Ovary (tissue), 9 donors: ENCODE results near the gene ADAMTSL5. TPM values are rescaled to one million over a fixed set of nuclear protein-coding genes. Genes with fewer than 3 reads are reported as not detected.

Experiments used
- DNase-seq, 5 donors: peaks; one replicate each; pipeline ENCODE4 v3.0.0-alpha.2; 2019 to 2020
- H3K27ac ChIP-seq, 2 donors: fragments of 200-600 bp; one replicate each; pipeline versions ENCODE4 v1.5.1 to v1.8.0; 2019 to 2022
- H3K27me3 ChIP-seq: fragments of 200-600 bp; one replicate; pipeline ENCODE4 v1.8.0; 2022
- H3K36me3 ChIP-seq: fragments of 200-600 bp; sonication (generic); one replicate; pipeline ENCODE4 v1.5.1; 2019
- H3K4me1 ChIP-seq: one replicate; pipeline ENCODE4 v1.8.1; 2013; ENCODE audit warnings: mild to moderate bottlenecking, moderate library complexity; ENCODE audit not compliant: insufficient read depth
- H3K4me3 ChIP-seq: fragments of 200-600 bp; sonication (generic); one replicate; pipeline ENCODE4 v1.5.1; 2017
- H3K9me3 ChIP-seq, 2 donors: fragments of 200-600 bp in 1 of 2; sonication (generic) in 1 of 2; one replicate each; pipeline versions ENCODE4 v1.5.1 to v1.8.1; 2013 to 2019; ENCODE audit warnings: mild to moderate bottlenecking in 1 of 2, moderate library complexity in 1 of 2
- EP300 ChIP-seq: sonication (generic); formaldehyde crosslinking; IDR thresholded peaks from one replicate; pipeline ENCODE4 v1.6.1; 2017; ENCODE audit warnings: antibody characterized with exemption
- POLR2A ChIP-seq: fragments of 450-650 bp; IDR thresholded peaks from one replicate; pipeline ENCODE4 v1.6.1; 2017; ENCODE audit warnings: antibody characterized with exemption, mild to moderate bottlenecking, moderate library complexity
- WGBS, 3 donors: extraction: QIAGEN DNeasy Blood & Tissue Kit in 1 of 3; methylation state at CpG; one replicate each; pipeline versions ENCODE4 v1.1.5 to v1.1.7; 2013 to 2017; 5-methylcytosine and 5-hydroxymethylcytosine counted together
- intact Hi-C, 4 donors: fragments of 100-400 bp; cut with DNase I; formaldehyde crosslinking; loops; one replicate each; pipeline versions ENCODE4 v1.11.0 to v1.15.1; 2022 to 2023
- polyA plus RNA-seq, 2 donors: library from polyadenylated mRNA; stranded (reverse); fragments of 200-250 nt in 1 of 2; fragments of 350-450 nt in 1 of 2; fragmentation: Illumina TruSeq in 1 of 2; extraction: RNeasy Lipid Tissue Mini Kit (QIAGEN cat#74804) in 1 of 2; gene quantifications; one replicate each; pipeline ENCODE4 v1.2.3, GENCODE V29; 2013 to 2014
- total RNA-seq, 7 donors: library from RNA; depleted of rRNA in 2 of 7; stranded (reverse); fragments of >200 nt in 2 of 7; fragmentation: NEBNext Ultra II Directional in 3 of 7; extraction: Animal tissue kit (Norgen Biotek cat#: 25700) in 3 of 7; gene quantifications; one replicate each; pipeline versions ENCODE4 v1.1.0 to v1.2.4, GENCODE V29; 2016 to 2023
- TF ChIP-seq, protein P1 (sequence below), 3 donors: fragments of 450-650 bp in 2 of 3; fragments of 200-600 bp in 1 of 3; IDR thresholded peaks; one replicate each; pipeline versions ENCODE4 v1.5.1 to v1.8.0; 2016 to 2022; ENCODE audit warnings: antibody characterized with exemption in 3 of 3, mild to moderate bottlenecking in 1 of 3
- donor health status: DM: no; HTN: no; CAD: no; lungs with moderate emphysema.
- donor health status: DM: no; HTN: no; CAD: no.
- donor health status: Bipolar disorder and iron deficiency.
- donor health status: DM: yes; HTN: yes; CAD: no.
- donor health status: DM: no; HTN: no; CAD: no.
- donor health status: DM: yes; HTN: yes; CAD: no.

Gene ADAMTSL5
- total and polyA plus RNA-seq, 9 donors, result 0.19 to 7.5 (median 2.0) TPM; not detected in 1

DNA sequence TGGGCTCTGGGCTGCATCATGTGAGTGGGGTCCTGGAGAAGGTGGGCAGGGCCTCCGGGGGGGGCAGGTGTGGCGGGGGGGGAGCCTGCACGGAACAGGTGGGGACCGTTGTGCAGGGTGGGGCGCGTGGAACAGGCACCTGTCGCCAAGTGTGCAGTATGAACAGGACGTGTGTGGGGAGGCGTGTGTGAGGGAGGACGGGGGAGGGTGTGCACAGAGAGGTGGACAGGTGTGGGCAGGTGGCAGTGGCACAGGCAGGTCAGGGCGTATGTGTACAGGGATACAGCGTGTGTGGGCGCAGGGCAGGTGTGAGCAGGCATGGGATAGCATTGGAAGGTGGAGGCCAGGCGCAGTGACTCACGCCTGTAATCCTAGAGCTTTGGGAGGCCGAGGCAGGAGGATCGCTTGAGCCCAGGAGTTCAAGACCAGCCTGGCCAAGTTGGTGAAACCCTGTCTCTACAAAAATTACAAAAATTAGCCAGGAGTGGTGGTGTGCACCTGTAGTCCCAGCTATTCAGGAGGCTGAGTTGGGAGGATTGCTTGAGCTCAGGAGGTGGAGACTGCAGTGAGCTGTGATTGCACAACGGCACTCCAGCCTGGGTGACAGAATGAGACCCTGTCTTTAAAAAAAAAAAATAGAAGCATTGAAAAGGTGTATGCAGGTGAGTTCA, 14.3 kb upstream of the ADAMTSL5 start:
- no peak overlapping the region for H3K4me3 ChIP-seq
- TF ChIP-seq POLR2A, result no peak
- TF ChIP-seq, protein P1, sequence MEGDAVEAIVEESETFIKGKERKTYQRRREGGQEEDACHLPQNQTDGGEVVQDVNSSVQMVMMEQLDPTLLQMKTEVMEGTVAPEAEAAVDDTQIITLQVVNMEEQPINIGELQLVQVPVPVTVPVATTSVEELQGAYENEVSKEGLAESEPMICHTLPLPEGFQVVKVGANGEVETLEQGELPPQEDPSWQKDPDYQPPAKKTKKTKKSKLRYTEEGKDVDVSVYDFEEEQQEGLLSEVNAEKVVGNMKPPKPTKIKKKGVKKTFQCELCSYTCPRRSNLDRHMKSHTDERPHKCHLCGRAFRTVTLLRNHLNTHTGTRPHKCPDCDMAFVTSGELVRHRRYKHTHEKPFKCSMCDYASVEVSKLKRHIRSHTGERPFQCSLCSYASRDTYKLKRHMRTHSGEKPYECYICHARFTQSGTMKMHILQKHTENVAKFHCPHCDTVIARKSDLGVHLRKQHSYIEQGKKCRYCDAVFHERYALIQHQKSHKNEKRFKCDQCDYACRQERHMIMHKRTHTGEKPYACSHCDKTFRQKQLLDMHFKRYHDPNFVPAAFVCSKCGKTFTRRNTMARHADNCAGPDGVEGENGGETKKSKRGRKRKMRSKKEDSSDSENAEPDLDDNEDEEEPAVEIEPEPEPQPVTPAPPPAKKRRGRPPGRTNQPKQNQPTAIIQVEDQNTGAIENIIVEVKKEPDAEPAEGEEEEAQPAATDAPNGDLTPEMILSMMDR (IDR thresholded peaks at IDR 0.05), result no peak
- TF ChIP-seq EP300, result no peak
- H3K27me3 ChIP-seq, result no peaks in the 10 kb centered on the region
- H3K27ac ChIP-seq, result no peak overlapping the region
- H3K36me3 ChIP-seq, result no peaks in the 10 kb centered on the region
- no peaks in the 10 kb centered on the region for H3K9me3 ChIP-seq
- H3K4me1 ChIP-seq, result peaks cover 3% of the 10 kb centered on the region
- 75 to 85% (median 78%) methylated on average over 18 of the region's 18 CpGs for WGBS, 3 donors
- no peak for DNase-seq
- intact Hi-C loops, result no loop called here

DNA sequence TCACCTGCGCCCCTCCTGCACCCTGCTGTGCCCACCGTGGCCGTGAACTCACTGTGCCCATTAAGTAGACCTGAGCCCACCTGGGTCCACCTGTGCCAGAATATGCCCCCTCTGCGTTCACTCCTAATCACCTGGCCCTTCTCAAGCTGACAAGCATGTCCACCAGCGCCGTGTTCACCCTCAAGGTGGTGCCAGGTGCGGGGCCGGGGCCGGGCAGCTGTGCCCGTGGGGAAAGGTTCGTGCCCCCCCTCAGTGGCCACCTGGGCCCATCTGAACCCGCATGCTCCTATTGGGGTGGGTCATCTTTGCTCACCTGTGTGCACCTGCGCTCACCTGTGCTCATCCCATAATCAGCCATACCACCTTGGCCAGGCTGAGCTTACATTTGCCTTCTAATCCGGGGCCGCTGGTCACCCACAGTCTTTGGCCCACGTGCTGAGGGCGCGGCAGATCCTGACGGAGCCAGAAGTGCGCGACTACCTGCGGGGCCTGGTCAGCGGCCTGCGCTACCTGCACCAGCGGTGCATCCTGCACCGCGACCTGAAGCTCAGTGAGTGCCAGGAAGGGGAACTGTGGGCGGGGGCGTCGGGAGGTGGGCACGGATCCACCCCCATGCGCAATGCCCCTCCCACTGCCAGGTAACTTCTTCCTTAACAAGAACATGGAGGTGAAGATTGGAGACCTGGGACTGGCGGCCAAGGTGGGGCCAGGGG, 13.4 kb upstream of the ADAMTSL5 start:
- H3K4me3 ChIP-seq, result no peak overlapping the region
- peaks cover 3% of the 10 kb centered on the region for H3K4me1 ChIP-seq
- H3K27me3 ChIP-seq, result no peaks in the 10 kb centered on the region
- intact Hi-C loops, result no loop called here
- TF ChIP-seq POLR2A, result no peak
- TF ChIP-seq, protein P1 (IDR thresholded peaks at IDR 0.05), result no peak
- TF ChIP-seq EP300, result no peak
- WGBS, 3 donors, result 77 to 85% (median 81%) methylated on average over 33 of the region's 33 CpGs
- DNase-seq, result no peak
- H3K9me3 ChIP-seq, result no peaks in the 10 kb centered on the region
- H3K27ac ChIP-seq, result no peak overlapping the region
- H3K36me3 ChIP-seq, result no peaks in the 10 kb centered on the region

DNA sequence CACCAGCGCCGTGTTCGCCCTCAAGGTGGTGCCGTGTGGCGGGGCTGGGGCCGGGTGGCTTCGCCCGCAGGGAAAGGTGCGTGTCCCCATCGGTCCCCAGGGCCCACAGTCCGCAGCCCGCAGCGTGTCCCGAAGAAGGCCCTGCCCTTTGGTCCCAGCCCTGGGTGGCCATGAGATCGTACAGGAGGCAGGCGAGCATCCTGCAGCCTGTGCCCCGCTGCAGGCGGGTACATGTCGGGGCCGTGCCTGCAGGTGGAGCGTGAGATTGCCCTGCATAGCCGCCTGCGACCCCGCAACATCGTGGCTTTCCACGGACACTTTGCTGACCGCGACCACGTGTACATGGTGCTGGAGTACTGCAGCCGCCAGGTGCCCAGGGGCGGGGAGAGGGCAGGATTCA, 12.5 kb upstream of the ADAMTSL5 start:
- Histone ChIP-seq H3K36me3 (no peaks in the 10 kb centered on the region), H3K27me3 (no peaks in the 10 kb centered on the region), H3K4me1 (peaks cover 3% of the 10 kb centered on the region), H3K4me3 (no peak overlapping the region), H3K9me3 (no peaks in the 10 kb centered on the region), H3K27ac (no peak overlapping the region)
- no peak for TF ChIP-seq POLR2A
- TF ChIP-seq, protein P1 (IDR thresholded peaks at IDR 0.05), result no peak
- no peak for TF ChIP-seq EP300
- 66 to 81% (median 69%) methylated on average over 23 to 31 of the region's 31 CpGs for WGBS, 3 donors
- intact Hi-C loops, result no loop called here
- DNase-seq, result no peak

DNA sequence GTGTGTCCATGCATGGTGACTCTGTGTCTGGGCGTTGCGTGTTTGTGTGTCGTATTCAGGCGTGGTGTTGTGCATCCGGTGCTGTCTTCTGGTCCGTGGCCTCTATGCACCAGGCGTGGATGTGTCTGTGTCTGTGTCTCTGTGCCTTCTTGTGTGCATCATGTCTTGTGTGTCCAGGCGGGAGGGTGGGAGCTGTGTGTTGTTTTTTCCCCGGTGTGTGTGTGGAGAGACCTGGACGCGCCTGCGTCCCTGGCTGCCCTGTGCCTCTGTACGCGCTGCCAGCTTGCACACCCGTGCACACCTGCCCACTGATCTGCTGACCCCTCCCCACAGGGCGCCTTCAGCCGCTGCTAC, 12.1 kb upstream of the ADAMTSL5 start:
- Histone ChIP-seq H3K27me3 (no peaks in the 10 kb centered on the region), H3K4me1 (peaks cover 3% of the 10 kb centered on the region), H3K4me3 (no peak overlapping the region), H3K36me3 (no peaks in the 10 kb centered on the region), H3K9me3 (no peaks in the 10 kb centered on the region), H3K27ac (no peak overlapping the region)
- TF ChIP-seq EP300, result no peak
- no peak for TF ChIP-seq POLR2A
- TF ChIP-seq, protein P1 (IDR thresholded peaks at IDR 0.05), result no peak
- WGBS, 3 donors, result 38 to 56% (median 52%) methylated on average over 16 to 17 of the region's 17 CpGs
- no peak for DNase-seq
- intact Hi-C loops, result no loop called here
